Breast epithelium (tissue), 3 donors: Measurements from ENCODE around the gene PHF24.

Experiments used
- POLR2A ChIP-seq: fragments of 450-650 bp; IDR thresholded peaks from one replicate; pipeline ENCODE4 v1.6.1; 2016; ENCODE audit warnings: antibody characterized with exemption, mild to moderate bottlenecking, moderate library complexity
- TF ChIP-seq, protein P1 (sequence below), 3 donors: fragments of 450-650 bp; IDR thresholded peaks; one replicate each; pipeline ENCODE4 v1.5.1; 2016 to 2017; ENCODE audit warnings: antibody characterized with exemption in 3 of 3, mild to moderate bottlenecking in 3 of 3, moderate library complexity in 3 of 3

DNA sequence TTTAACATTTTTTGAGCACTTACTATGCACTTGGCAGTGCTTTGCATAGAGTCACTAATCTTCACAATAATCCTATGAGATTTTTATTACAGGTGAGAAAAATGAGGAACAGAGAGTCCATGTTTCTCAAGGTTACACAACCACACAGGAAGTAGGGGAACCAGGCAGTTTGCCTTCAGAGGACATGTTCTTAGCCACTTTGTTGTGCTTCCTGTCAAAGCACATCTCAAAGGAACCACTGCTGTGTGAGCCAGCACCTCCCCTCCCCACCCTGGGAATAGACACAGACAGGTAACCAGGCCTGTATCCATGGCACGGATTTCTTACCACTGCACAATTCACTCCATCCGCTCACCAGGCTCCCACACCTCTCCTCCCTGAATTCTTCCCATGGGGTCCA, 25.1 kb downstream of the PHF24 start:
- TF ChIP-seq, protein P1, sequence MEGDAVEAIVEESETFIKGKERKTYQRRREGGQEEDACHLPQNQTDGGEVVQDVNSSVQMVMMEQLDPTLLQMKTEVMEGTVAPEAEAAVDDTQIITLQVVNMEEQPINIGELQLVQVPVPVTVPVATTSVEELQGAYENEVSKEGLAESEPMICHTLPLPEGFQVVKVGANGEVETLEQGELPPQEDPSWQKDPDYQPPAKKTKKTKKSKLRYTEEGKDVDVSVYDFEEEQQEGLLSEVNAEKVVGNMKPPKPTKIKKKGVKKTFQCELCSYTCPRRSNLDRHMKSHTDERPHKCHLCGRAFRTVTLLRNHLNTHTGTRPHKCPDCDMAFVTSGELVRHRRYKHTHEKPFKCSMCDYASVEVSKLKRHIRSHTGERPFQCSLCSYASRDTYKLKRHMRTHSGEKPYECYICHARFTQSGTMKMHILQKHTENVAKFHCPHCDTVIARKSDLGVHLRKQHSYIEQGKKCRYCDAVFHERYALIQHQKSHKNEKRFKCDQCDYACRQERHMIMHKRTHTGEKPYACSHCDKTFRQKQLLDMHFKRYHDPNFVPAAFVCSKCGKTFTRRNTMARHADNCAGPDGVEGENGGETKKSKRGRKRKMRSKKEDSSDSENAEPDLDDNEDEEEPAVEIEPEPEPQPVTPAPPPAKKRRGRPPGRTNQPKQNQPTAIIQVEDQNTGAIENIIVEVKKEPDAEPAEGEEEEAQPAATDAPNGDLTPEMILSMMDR (IDR thresholded peaks at IDR 0.05) = no peak
- no peak for TF ChIP-seq POLR2A
